Tongue (tissue), 3 donors: ENCODE results near the gene PXDC1. TPM values are rescaled to one million over a fixed set of nuclear protein-coding genes. Genes with fewer than 3 reads are reported as not detected.
"Not testable (repeated sequence)": the region's sequence is repeated elsewhere in the genome, so short reads cannot be mapped to it uniquely, and the experiment has no call there.

Source experiments
- DNase-seq: peaks from one replicate; pipeline ENCODE4 v3.0.0-alpha.2; 2015
- small RNA-seq: library from RNA; depleted of rRNA; stranded (forward); fragments of <200 nt; gene quantifications from one replicate; pipeline ENCODE3, GENCODE V24; 2014; ENCODE audit warnings: low replicate concordance
- total RNA-seq: library from RNA; depleted of rRNA; stranded (reverse); fragments of >200 nt; gene quantifications from one replicate; pipeline ENCODE4 v1.2.3, GENCODE V29; 2014

Gene PXDC1
- total RNA-seq, 1 donor from 2014 or later: 32.5 TPM

GRCh38 chr6:3708540-3708939, 43.0 kb downstream of the PXDC1 start:
- no peak for DNase-seq

GRCh38 chr6:3707751-3708412, 43.6 kb downstream of the PXDC1 start:
- no peak for DNase-seq

- DNase-seq: no peak
Observed at GRCh38 chr6:3707024-3707423, 44.5 kb downstream of the PXDC1 start.

- DNase-seq: no peak
Observed at GRCh38 chr6:3706547-3706946, 45.0 kb downstream of the PXDC1 start.

GRCh38 chr6:3701631-3702030, 49.9 kb downstream of the PXDC1 start:
- no peak for DNase-seq

- no peak for DNase-seq
Observed at GRCh38 chr6:3699231-3699630, 52.3 kb downstream of the PXDC1 start.

GRCh38 chr6:3698021-3698420, 53.5 kb downstream of the PXDC1 start:
- DNase-seq: no peak

- no peak for DNase-seq
Observed at GRCh38 chr6:3697609-3698008, 53.9 kb downstream of the PXDC1 start.

GRCh38 chr6:3696525-3697088, 54.9 kb downstream of the PXDC1 start:
- peak; percentile 73 for DNase-seq

- no peak for DNase-seq
Observed at GRCh38 chr6:3695065-3695817, 56.3 kb downstream of the PXDC1 start.

- DNase-seq: peak; percentile 74
Observed at GRCh38 chr6:3693831-3694230, 57.7 kb downstream of the PXDC1 start.

- DNase-seq: no peak
Observed at GRCh38 chr6:3690506-3690905, 61.0 kb downstream of the PXDC1 start.

- no peak for DNase-seq
Observed at GRCh38 chr6:3687847-3688246, 63.7 kb downstream of the PXDC1 start.

GRCh38 chr6:3683331-3683730, 68.2 kb downstream of the PXDC1 start:
- DNase-seq: no peak

GRCh38 chr6:3678946-3679345, 72.6 kb downstream of the PXDC1 start:
- no peak for DNase-seq

- DNase-seq: not testable (repeated sequence)
Observed at GRCh38 chr6:3677751-3678150, 73.8 kb downstream of the PXDC1 start.

GRCh38 chr6:3677351-3677750, 74.2 kb downstream of the PXDC1 start:
- not testable (repeated sequence) for DNase-seq

Small RNA genes lying within 50 kb of the gene (small RNA-seq; reads per million reads assigned to genes)
- gene AL033523.1: not detected

Other genes with a start within 250 kb of the PXDC1 start
- 10.9 TPM for gene FAM50B, start 97.7 kb upstream of the PXDC1 start, total RNA-seq